Prostate gland (tissue), 2 donors: Measurements from ENCODE around the gene RIMBP2. TPM values are rescaled to one million over a fixed set of nuclear protein-coding genes. Genes with fewer than 3 reads are reported as not detected.

ENCODE experiments used
- DNase-seq: peaks from one replicate; pipeline ENCODE4 v3.0.0-alpha.2; 2019; ENCODE audit warnings: low spot score
- H3K27ac ChIP-seq, 2 donors: fragments of 200-600 bp; sonication (generic); 2 replicates each; pipeline ENCODE4 v1.5.1; 2017 to 2019
- H3K27me3 ChIP-seq: fragments of 200-600 bp; sonication (generic); replicated peaks from 2 replicates; pipeline ENCODE4 v1.5.1; 2019; ENCODE audit not compliant: insufficient read depth
- H3K36me3 ChIP-seq, 2 donors: fragments of 200-600 bp; sonication (generic); 1 replicate in 1 of 2; 2 replicates in 1 of 2; pipeline versions ENCODE4 v1.5.1 to v1.8.1; 2017 to 2019
- H3K4me1 ChIP-seq: fragments of 200-600 bp; sonication (generic); replicated peaks from 2 replicates; pipeline ENCODE4 v1.5.1; 2019
- H3K4me3 ChIP-seq, 2 donors: fragments of 200-600 bp; sonication (generic); 2 replicates each; pipeline ENCODE4 v1.5.1; 2017 to 2019
- H3K9me3 ChIP-seq: fragments of 200-600 bp; sonication (generic); 2 replicates; pipeline ENCODE4 v1.5.1; 2017
- POLR2A ChIP-seq: fragments of 450-650 bp; IDR thresholded peaks from one replicate; pipeline ENCODE4 v1.6.1; 2016; ENCODE audit warnings: antibody characterized with exemption, mild to moderate bottlenecking
- POLR2AphosphoS5 ChIP-seq: sonication (generic); formaldehyde crosslinking; IDR thresholded peaks from one replicate; pipeline ENCODE4 v1.6.1; 2017; ENCODE audit warnings: antibody characterized with exemption
- WGBS: methylation state at CpG from one replicate; pipeline ENCODE4 v1.1.5; 2018; 5-methylcytosine and 5-hydroxymethylcytosine counted together
- intact Hi-C: fragments of 100-400 bp; cut with DNase I; formaldehyde crosslinking; loops from one replicate; pipeline ENCODE4 v1.14.2; 2022
- total RNA-seq, 2 donors: library from RNA; depleted of rRNA; stranded (reverse); fragments of >200 nt; gene quantifications; one replicate each; pipeline ENCODE4 v1.1.0, GENCODE V29; 2016
- TF ChIP-seq, protein P1 (sequence below), 4 experiments: fragments of 200-600 bp in 2 of 4; fragments of 450-650 bp in 2 of 4; sonication (generic) in 2 of 4; IDR thresholded peaks; 1 replicate in 3 of 4; 2 replicates in 1 of 4; pipeline ENCODE4 v1.5.1; 2016 to 2019; ENCODE audit warnings: antibody characterized with exemption in 4 of 4, mild to moderate bottlenecking in 2 of 4, moderate library complexity in 2 of 4

Gene RIMBP2
- total RNA-seq, 2 donors from 2014 or later: 0.96 to 7.0 TPM

GRCh38 chr12:130582286-130582685, 133.8 kb downstream of the RIMBP2 start:
- Histone ChIP-seq H3K9me3 (no peaks in the 10 kb centered on the region), H3K27me3 (no peaks in the 10 kb centered on the region), H3K27ac (no peak overlapping the region), H3K36me3 (no peaks in the 10 kb centered on the region), H3K4me3 (no peak overlapping the region), H3K4me1 (no peaks in the 10 kb centered on the region)
- intact Hi-C loops: no loop called here
- WGBS: 95% methylated on average over 6 of the region's 6 CpGs
- DNase-seq: no peak
- TF ChIP-seq, protein P1, sequence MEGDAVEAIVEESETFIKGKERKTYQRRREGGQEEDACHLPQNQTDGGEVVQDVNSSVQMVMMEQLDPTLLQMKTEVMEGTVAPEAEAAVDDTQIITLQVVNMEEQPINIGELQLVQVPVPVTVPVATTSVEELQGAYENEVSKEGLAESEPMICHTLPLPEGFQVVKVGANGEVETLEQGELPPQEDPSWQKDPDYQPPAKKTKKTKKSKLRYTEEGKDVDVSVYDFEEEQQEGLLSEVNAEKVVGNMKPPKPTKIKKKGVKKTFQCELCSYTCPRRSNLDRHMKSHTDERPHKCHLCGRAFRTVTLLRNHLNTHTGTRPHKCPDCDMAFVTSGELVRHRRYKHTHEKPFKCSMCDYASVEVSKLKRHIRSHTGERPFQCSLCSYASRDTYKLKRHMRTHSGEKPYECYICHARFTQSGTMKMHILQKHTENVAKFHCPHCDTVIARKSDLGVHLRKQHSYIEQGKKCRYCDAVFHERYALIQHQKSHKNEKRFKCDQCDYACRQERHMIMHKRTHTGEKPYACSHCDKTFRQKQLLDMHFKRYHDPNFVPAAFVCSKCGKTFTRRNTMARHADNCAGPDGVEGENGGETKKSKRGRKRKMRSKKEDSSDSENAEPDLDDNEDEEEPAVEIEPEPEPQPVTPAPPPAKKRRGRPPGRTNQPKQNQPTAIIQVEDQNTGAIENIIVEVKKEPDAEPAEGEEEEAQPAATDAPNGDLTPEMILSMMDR (IDR thresholded peaks at IDR 0.05): no peak
- TF ChIP-seq POLR2AphosphoS5: no peak
- TF ChIP-seq POLR2A: no peak

- H3K27ac ChIP-seq: no peak overlapping the region
- H3K9me3 ChIP-seq: no peaks in the 10 kb centered on the region
- no peaks in the 10 kb centered on the region for H3K4me1 ChIP-seq
- no peak for DNase-seq
- H3K36me3 ChIP-seq: no peaks in the 10 kb centered on the region
- H3K27me3 ChIP-seq: no peaks in the 10 kb centered on the region
- no peak for TF ChIP-seq POLR2A
- TF ChIP-seq POLR2AphosphoS5: no peak
- TF ChIP-seq, protein P1 (IDR thresholded peaks at IDR 0.05): no peak
- H3K4me3 ChIP-seq: no peak overlapping the region
- WGBS: 73% methylated on average over 5 of the region's 5 CpGs
- intact Hi-C loops: no loop called here
These were observed 134.3 kb downstream of the RIMBP2 start for GRCh38 chr12:130581782-130582181.

DNA sequence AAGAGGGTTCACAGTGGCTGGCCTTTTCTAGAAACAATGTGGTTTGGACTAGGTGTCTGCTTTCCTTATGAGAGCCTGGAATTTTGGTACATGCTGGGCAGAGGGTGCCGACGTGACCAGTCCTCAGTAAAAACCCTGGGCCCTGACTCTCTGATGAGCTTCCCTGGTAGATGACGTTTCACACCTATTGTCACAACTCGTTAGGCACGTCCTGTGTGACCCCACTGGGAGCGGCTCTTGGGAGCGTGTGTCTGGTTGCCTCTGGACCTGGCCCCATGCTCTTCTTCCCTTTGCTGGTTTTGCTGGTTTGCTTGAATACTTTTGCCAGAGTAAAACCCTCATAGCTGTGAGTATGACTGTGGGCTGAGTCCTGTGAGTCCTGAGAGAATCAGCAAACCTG, 136.9 kb downstream of the RIMBP2 start:
- Histone ChIP-seq H3K27ac (no peak overlapping the region), H3K4me3 (no peak overlapping the region), H3K9me3 (no peaks in the 10 kb centered on the region), H3K27me3 (no peaks in the 10 kb centered on the region), H3K4me1 (no peaks in the 10 kb centered on the region), H3K36me3 (no peaks in the 10 kb centered on the region)
- 47% methylated on average over 7 of the region's 7 CpGs for WGBS
- intact Hi-C loops: no loop called here
- TF ChIP-seq, protein P1 (IDR thresholded peaks at IDR 0.05): no peak
- no peak for TF ChIP-seq POLR2A
- no peak for TF ChIP-seq POLR2AphosphoS5
- DNase-seq: no peak

- WGBS: 86% methylated on average over 6 of the region's 6 CpGs
- H3K27me3 ChIP-seq: no peaks in the 10 kb centered on the region
- no peaks in the 10 kb centered on the region for H3K4me1 ChIP-seq
- intact Hi-C loops: no loop called here
- H3K4me3 ChIP-seq: no peak overlapping the region
- H3K36me3 ChIP-seq: no peaks in the 10 kb centered on the region
- no peak for DNase-seq
- no peak overlapping the region for H3K27ac ChIP-seq
- H3K9me3 ChIP-seq: no peaks in the 10 kb centered on the region
- TF ChIP-seq POLR2AphosphoS5 (no peak), POLR2A (no peak)
- TF ChIP-seq, protein P1 (IDR thresholded peaks at IDR 0.05): no peak
These were observed 138.7 kb downstream of the RIMBP2 start for GRCh38 chr12:130577351-130577750.

GRCh38 chr12:130576371-130576816, 139.7 kb downstream of the RIMBP2 start:
- intact Hi-C loops: no loop called here
- no peaks in the 10 kb centered on the region for H3K36me3 ChIP-seq
- H3K4me3 ChIP-seq: no peak overlapping the region
- no peak for TF ChIP-seq POLR2AphosphoS5
- TF ChIP-seq, protein P1 (IDR thresholded peaks at IDR 0.05): no peak
- TF ChIP-seq POLR2A: no peak
- H3K27ac ChIP-seq: no peak overlapping the region
- 74% methylated on average over 17 of the region's 17 CpGs for WGBS
- no peak for DNase-seq
- H3K27me3 ChIP-seq: no peaks in the 10 kb centered on the region
- H3K4me1 ChIP-seq: no peaks in the 10 kb centered on the region
- H3K9me3 ChIP-seq: no peaks in the 10 kb centered on the region
